CD4-positive, alpha-beta T cell (primary cell): ENCODE measurements around the gene BATF2. TPM values are rescaled to one million over a fixed set of nuclear protein-coding genes. Genes with fewer than 3 reads are reported as not detected.

Experiments
- ATAC-seq: fragments of 200-7000 bp; cut with Tn5 transposase; one replicate; pipeline ENCODE4 v1.10.0; 2022; ENCODE audit warnings: mild to moderate bottlenecking; ENCODE audit not compliant: poor library complexity
- CTCF ChIA-PET: fragments of 350-600 bp; sonication (Branson Sonifier 250); formaldehyde crosslinking; loops from one replicate; lab custom pipeline; 2021; ENCODE audit warnings: antibody characterized with exemption, inconsistent platforms; lab: Charles Lee
- POLR2A ChIA-PET: fragments of 350-600 bp; sonication (Branson Sonifier 250); formaldehyde crosslinking; loops from one replicate; lab custom pipeline; 2021; ENCODE audit warnings: antibody characterized with exemption, inconsistent platforms; lab: Charles Lee
- DNase-seq, 14 experiments: peaks; one replicate each; pipeline ENCODE4 v3.0.0-alpha.2; 2013 to 2020; ENCODE audit warnings: mixed read lengths in 2 of 14
- H3K27ac ChIP-seq, 2 donors: one replicate each; pipeline versions ENCODE4 v1.5.1 to v1.7.0; 2013; ENCODE audit warnings: low read length in 2 of 2, low read depth in 1 of 2, mild to moderate bottlenecking in 1 of 2
- H3K27me3 ChIP-seq, 2 experiments: 1 replicate in 1 of 2; 2 replicates in 1 of 2; pipeline versions ENCODE4 v1.6.1 to v1.7.0; 2013; ENCODE audit warnings: low read length in 2 of 2, control low read depth in 1 of 2, mild to moderate bottlenecking in 1 of 2, moderate library complexity in 1 of 2; ENCODE audit not compliant: insufficient read depth in 2 of 2, control insufficient read depth in 1 of 2
- H3K36me3 ChIP-seq: one replicate; pipeline ENCODE4 v1.6.1; 2013; ENCODE audit warnings: low read length, control low read depth; ENCODE audit not compliant: insufficient read depth
- H3K4me1 ChIP-seq: one replicate; pipeline ENCODE4 v1.6.1; 2013; ENCODE audit warnings: low read length, control low read depth; ENCODE audit not compliant: insufficient read depth
- H3K4me3 ChIP-seq: one replicate; pipeline ENCODE4 v1.5.1; 2013; ENCODE audit warnings: mild to moderate bottlenecking, low read length, moderate library complexity
- H3K9me3 ChIP-seq, 2 experiments: 1 replicate in 1 of 2; 2 replicates in 1 of 2; pipeline versions ENCODE4 v1.6.1 to v1.7.0; 2013; ENCODE audit warnings: low read length in 2 of 2, mild to moderate bottlenecking in 2 of 2, control low read depth in 1 of 2, moderate library complexity in 1 of 2; ENCODE audit not compliant: control insufficient read depth in 1 of 2, insufficient read depth in 1 of 2
- H3K27ac Mint-ChIP-seq: one replicate; pipeline ENCODE4 v1.8.0; 2020; ENCODE audit warnings: mixed read lengths
- H3K27me3 Mint-ChIP-seq: one replicate; pipeline ENCODE4 v1.8.0; 2021; ENCODE audit warnings: mixed read lengths
- H3K36me3 Mint-ChIP-seq: one replicate; pipeline ENCODE4 v1.8.0; 2021; ENCODE audit warnings: low read depth, mixed read lengths
- H3K4me1 Mint-ChIP-seq: one replicate; pipeline ENCODE4 v1.8.0; 2021; ENCODE audit warnings: low read depth, mixed read lengths
- H3K4me3 Mint-ChIP-seq: one replicate; pipeline ENCODE4 v1.8.0; 2020; ENCODE audit warnings: mild to moderate bottlenecking, mixed read lengths
- H3K9me3 Mint-ChIP-seq: one replicate; pipeline ENCODE4 v1.8.0; 2020; ENCODE audit warnings: mixed read lengths
- intact Hi-C, 2 experiments: fragments of 100-400 bp; cut with DNase I in 1 of 2; cut with micrococcal nuclease in 1 of 2; formaldehyde crosslinking; loops; one replicate each; pipeline versions ENCODE4 v1.15.1 to v1.9.0; 2023 to 2025; cut with DNase I, micrococcal nuclease
- total RNA-seq, 174 experiments: library from RNA in 2 of 174; stranded (reverse) in 2 of 174; gene quantifications; one replicate each; pipeline ENCODE4 v1.2.3 and lab custom pipeline; 2021 to 2026
- TF ChIP-seq, protein P1 (sequence below): fragments of 200-600 bp; IDR thresholded peaks from one replicate; pipeline ENCODE4 v1.8.0; 2022; ENCODE audit warnings: antibody characterized with exemption, mild to moderate bottlenecking

BATF2 gene
- total RNA-seq, 2 experiments from 2014 or later = not detected

DNA sequence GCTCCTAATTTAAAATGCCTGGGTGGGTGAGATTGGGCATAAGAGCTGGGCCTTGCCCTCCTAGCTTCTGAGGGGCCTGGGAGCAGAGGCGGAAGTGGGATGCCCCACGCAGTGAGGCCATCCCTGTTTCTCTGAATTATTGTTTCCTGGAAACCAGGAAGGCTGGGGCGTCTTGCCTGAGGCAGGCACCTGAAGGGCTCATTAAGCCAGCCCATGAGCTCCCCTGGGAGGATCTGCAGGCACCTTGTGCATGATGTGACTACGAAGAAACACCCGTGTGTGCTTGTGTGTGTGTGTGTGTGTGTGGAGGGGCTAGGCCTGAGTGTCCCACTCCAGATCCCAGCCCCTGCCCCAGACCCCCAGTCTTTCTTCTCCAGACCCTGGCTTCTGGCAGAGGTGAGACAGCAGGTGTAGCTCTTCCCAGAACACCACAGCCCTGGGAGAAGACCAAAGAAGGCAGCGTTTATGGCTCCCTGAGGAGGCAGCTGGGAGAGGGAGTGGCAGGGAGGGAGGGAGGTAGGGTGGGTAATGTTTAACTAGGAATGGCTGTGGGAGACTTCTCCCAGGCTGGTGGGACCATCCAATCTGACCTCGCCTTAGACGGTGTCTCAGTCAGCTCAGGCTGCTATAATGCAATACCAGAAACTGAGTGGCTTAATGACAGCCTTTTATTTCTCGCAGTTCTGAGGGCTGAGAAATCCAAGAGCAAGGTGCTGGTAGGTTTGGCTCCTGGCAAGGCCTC lies 2.1 kb upstream of the BATF2 start:
- Mint-ChIP-seq H3K9me3 (no peaks in the 10 kb centered on the region), H3K27me3 (no peaks in the 10 kb centered on the region), H3K36me3 (no peaks in the 10 kb centered on the region), H3K27ac (no peak overlapping the region), H3K4me3 (no peak overlapping the region), H3K4me1 (no peaks in the 10 kb centered on the region)
- Histone ChIP-seq H3K36me3 (no peaks in the 10 kb centered on the region), H3K4me1 (peaks cover 17% of the 10 kb centered on the region), H3K27me3 (peaks cover 0 to 2% of the 10 kb centered on the region in 2 experiments), H3K4me3 (no peak overlapping the region), H3K27ac (no peak overlapping the region), H3K9me3 (no peaks in the 10 kb centered on the region)
- ChIA-PET CTCF (no interaction called here), POLR2A (no interaction called here)
- TF ChIP-seq, protein P1, sequence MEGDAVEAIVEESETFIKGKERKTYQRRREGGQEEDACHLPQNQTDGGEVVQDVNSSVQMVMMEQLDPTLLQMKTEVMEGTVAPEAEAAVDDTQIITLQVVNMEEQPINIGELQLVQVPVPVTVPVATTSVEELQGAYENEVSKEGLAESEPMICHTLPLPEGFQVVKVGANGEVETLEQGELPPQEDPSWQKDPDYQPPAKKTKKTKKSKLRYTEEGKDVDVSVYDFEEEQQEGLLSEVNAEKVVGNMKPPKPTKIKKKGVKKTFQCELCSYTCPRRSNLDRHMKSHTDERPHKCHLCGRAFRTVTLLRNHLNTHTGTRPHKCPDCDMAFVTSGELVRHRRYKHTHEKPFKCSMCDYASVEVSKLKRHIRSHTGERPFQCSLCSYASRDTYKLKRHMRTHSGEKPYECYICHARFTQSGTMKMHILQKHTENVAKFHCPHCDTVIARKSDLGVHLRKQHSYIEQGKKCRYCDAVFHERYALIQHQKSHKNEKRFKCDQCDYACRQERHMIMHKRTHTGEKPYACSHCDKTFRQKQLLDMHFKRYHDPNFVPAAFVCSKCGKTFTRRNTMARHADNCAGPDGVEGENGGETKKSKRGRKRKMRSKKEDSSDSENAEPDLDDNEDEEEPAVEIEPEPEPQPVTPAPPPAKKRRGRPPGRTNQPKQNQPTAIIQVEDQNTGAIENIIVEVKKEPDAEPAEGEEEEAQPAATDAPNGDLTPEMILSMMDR = no peak
- DNase-seq (no peak), ATAC-seq (no peak)
- intact Hi-C loops = no loop called here

DNA sequence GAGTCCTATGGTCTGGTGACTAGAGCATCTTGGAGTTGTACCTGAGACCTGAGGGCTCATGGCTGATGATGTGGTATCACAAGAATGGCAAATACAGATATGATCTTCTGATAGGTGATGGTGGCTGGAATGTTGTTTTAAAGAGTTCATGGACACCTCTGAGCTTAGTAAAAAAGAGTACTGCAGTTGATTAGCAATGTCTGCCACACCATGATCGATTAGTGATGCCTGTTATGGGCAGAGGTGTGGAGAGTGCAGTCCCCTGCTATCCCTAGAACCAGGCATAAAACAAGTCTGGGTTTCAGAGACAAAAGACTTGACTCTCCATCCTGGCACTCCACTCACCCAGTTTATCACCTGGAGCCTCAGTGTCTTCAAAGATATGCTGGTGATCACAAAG lies 1.4 kb upstream of the BATF2 start:
- Histone ChIP-seq H3K27me3 (peaks cover 0 to 2% of the 10 kb centered on the region in 2 experiments), H3K4me1 (peaks cover 17% of the 10 kb centered on the region), H3K4me3 (no peak overlapping the region), H3K27ac (no peak overlapping the region), H3K9me3 (no peaks in the 10 kb centered on the region), H3K36me3 (no peaks in the 10 kb centered on the region)
- POLR2A ChIA-PET = no interaction called here
- intact Hi-C loops = no loop called here
- ATAC-seq (no peak), DNase-seq (no peak)
- Mint-ChIP-seq H3K27ac (no peak overlapping the region), H3K9me3 (no peaks in the 10 kb centered on the region), H3K4me1 (no peaks in the 10 kb centered on the region), H3K36me3 (no peaks in the 10 kb centered on the region), H3K27me3 (no peaks in the 10 kb centered on the region), H3K4me3 (no peak overlapping the region)
- CTCF ChIA-PET = no interaction called here
- TF ChIP-seq, protein P1 = no peak

DNA sequence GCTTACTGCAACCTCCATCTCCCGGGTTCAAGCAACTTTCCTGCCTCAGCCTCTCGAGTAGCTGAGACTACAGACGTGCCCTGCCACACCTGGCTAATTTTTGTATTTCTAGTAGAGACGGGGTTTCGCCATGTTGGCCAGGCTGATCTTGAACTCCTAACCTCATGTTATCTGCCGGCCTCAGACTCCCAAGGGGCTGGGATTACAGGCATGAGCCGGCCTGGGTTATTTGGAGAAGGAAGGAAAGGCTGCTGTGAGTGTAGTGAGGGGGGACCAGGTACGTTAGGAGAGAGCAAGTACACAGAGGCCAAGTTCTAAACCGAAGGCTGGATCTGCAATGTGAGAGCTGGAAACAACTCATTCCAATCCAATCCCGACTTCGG lies 453 bp downstream of the BATF2 start:
- TF ChIP-seq, protein P1 = no peak
- no peak overlapping the region for H3K27ac Mint-ChIP-seq
- Histone ChIP-seq H3K4me1 (peaks cover 17% of the 10 kb centered on the region), H3K27me3 (no peaks in the 10 kb centered on the region), H3K4me3 (peak overlapping the region; percentile 3), H3K27ac (no peak overlapping the region), H3K36me3 (no peaks in the 10 kb centered on the region), H3K9me3 (no peaks in the 10 kb centered on the region)
- no peaks in the 10 kb centered on the region for H3K36me3 Mint-ChIP-seq
- intact Hi-C loops = no loop called here
- no peaks in the 10 kb centered on the region for H3K9me3 Mint-ChIP-seq
- CTCF ChIA-PET = no interaction called here
- no peak overlapping the region for H3K4me3 Mint-ChIP-seq
- DNase-seq (no peak), ATAC-seq (no peak)
- no peaks in the 10 kb centered on the region for H3K27me3 Mint-ChIP-seq
- POLR2A ChIA-PET = interaction anchor here (1.2 kb wide), 1 partner anchor 17 kb away, joined by 3 read pairs; no protein-coding TSS in a partner anchor
- no peaks in the 10 kb centered on the region for H3K4me1 Mint-ChIP-seq
